DMS114 treated with DMSO at 0.1 percent for 48 hours (cell line): ENCODE results near the gene KLK3.
"Not testable (repeated sequence)": the region's sequence is repeated elsewhere in the genome, so short reads cannot be mapped to it uniquely, and the experiment has no call there.

Experiments
- DNase-seq: peaks from one replicate; lab custom pipeline; 2025; ENCODE audit not compliant: unreplicated experiment; lab: John Stamatoyannopoulos, UW

KLK3 gene

DNA sequence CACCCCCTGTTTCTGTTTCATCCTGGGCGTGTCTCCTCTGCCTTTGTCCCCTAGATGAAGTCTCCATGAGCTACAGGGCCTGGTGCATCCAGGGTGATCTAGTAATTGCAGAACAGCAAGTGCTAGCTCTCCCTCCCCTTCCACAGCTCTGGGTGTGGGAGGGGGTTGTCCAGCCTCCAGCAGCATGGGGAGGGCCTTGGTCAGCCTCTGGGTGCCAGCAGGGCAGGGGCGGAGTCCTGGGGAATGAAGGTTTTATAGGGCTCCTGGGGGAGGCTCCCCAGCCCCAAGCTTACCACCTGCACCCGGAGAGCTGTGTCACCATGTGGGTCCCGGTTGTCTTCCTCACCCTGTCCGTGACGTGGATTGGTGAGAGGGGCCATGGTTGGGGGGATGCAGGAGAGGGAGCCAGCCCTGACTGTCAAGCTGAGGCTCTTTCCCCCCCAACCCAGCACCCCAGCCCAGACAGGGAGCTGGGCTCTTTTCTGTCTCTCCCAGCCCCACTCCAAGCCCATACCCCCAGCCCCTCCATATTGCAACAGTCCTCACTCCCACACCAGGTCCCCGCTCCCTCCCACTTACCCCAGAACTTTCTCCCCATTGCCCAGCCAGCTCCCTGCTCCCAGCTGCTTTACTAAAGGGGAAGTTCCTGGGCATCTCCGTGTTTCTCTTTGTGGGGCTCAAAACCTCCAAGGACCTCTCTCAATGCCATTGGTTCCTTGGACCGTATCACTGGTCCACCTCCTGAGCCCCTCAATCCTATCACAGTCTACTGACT is at the start of gene KLK3:
Gene KLK3 (plus strand): TSS at position 280 of the 775 bp plus-strand sequence. CDS start 41 bp downstream, at position 321.
- no peak for DNase-seq

DNA sequence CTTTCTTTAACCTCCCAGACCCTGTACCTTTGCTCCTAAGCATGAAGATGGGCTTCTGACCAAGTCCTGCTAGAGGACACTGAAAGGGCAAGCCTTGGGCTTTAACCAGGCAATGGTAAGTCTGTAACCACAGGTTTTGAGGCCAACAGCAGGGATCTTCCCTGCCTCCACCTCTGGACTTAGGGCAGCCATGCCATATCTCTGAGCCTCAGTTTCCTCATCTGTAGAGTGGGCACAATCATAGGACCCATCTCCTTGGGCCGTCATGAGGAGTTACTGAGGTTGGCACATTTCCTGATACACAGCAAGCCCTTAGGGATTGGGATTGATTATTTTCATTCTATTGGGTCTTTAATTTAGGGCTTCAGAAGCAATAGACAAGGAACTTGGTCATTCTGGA is 45.9 kb upstream of the KLK3 start:
- no peak for DNase-seq

DNA sequence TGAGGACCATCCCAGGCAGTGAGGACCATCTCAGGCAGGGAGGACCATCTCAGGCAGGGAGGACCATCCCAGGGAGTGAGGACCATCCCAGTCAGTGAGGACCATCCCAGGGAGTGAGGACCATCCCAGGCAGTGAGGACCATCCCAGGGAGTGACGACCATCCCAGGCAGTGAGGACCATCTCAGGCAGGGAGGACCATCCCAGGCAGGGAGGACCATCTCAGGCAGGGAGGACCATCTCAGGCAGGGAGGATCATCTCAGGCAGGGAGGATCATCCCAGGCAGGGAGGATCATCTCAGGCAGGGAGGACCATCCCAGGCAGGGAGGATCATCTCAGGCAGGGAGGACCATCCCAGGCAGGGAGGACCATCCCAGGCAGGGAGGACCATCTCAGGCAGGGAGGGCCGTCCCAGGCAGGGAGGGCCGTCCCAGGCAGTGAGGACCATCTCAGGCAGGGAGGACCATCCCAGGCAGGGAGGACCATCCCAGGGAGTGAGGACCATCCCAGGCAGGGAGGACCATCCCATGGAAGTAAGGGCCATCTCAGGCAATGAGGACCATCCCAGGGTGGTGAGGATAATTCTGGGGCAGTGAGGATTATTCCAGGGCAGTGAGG is 43.0 kb upstream of the KLK3 start:
- DNase-seq: not testable (repeated sequence)

DNA sequence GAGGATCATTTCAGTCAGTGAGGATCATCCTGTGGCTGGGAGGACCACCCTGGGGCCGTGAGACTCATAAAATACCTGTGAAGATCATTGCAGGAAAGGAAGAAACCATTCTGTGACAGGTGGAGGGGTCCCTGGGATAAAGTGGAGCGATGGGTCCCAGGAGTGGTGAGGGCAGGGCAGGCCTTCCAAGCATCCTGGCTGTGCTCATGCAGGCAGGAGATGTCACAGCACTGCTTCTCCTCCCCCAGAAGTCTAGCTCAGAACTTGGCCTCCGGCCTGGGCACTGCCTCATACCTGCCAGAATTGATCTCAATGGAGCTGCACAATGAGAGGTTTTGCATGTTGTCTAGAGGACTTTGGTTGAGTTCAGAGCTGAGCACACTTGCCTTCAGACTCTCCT is 42.2 kb upstream of the KLK3 start:
- no peak for DNase-seq

DNA sequence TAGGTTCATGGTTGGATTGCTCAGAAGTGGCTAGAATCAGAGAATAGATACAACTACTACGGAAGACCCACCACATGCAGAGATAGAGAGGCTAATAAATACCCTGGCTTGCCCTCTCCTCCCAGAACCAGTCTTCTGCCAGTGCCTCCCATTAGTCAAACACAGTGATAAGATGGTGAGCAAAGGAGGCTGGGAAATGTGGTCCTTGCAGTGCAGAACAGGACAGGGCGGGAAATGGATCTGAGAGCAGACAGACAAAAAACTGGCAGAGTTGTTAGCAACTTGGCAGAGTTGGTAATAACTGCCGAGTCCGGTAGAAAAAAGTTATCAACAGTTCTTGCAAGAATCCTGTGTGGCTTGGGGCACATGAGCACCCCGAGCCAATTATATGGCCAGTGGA is 39.8 kb upstream of the KLK3 start:
- DNase-seq: no peak

DNA sequence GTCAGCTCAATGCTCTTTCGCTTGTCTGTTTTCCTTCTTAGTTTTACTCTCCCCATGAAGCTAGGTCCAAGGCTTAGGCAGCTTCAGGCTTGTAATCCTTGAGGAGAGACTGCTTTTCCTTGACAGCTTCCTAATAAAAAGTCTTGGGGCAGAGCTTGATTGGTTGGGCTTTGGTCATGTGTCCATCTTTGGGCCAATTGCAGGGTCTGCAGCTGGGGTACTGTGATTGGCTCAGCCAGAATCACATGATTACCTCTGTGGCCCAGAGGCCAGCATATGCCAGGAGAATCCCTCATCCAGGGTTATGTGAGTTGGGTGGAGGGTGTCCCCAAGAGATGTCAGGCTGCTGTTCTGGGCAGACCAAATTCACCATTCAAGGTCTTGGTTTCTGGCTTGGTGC is 39.3 kb upstream of the KLK3 start:
- no peak for DNase-seq

DNA sequence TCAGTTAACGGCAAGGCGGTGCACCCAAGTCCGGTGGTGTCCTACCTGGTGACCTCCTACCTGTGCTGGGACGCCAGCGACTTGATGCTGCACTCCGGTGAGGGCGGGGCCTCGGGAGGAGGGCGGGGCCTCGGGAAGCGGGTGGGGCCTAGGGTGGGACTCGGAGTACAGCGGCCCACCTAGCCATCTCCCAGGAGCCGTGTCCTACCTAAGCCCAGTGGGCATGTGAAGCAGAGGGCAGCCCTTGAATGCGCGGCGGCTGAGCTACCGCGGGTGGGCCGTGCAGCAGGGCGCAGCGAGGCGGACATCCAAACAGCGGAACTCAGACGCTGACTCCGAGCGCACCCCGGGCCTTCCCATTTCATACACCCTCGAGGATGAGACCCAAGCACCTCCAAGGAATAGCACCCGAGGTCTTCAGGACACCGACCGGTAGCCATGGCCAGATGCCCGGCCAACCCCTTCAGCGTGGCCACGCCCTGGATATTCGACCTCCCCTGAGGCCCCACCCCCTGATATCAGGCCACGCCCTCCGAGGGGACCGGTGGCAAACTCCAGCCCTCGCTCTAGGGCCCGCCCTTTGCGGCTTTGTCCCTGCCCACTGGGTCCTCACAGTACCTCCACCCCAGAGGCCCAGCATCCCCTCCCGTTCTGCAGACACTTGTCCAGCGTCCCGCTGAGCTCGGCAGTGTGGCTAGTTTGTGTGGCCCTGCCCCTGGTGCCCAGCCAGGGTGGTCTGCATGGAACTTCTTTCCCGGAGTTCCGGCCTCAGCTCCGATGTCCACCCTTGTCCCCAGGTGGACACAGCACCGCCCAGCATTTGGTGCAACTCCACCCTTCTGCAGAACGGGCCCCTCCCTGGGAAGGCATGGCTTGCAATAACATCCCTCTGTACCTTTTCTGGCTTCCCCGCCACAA is 36.5 kb upstream of the KLK3 start:
- DNase-seq: peak; percentile 11

DNA sequence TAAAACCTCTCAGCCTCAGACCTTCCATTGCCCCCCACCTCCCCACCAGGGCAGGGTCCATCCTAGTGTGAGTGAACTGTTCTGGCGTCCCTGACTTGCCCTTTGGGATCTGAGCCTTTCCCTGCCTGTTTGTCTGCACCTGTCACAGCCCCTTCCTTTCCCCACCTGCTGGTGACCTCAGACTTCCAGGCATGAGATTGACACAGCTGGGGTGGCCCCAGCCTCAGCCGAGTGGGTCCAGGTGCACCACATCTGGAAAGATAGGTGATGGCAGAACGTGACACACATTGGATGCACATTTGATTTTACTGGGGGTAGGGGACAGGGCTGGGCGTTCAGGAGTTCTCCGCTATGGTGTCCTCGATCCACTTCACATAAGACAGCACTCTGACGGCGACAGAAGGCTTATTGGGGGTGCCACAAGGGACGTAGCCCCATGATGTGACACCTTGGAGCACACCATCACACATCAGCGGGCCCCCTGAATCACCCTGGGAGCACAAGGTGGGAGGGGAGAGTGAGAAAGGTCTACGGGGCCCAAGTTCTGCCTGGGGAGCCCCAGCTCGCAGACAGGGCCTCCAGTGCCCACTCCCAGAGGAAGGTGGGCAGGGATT is 35.7 kb upstream of the KLK3 start:
- DNase-seq: no peak

DNA sequence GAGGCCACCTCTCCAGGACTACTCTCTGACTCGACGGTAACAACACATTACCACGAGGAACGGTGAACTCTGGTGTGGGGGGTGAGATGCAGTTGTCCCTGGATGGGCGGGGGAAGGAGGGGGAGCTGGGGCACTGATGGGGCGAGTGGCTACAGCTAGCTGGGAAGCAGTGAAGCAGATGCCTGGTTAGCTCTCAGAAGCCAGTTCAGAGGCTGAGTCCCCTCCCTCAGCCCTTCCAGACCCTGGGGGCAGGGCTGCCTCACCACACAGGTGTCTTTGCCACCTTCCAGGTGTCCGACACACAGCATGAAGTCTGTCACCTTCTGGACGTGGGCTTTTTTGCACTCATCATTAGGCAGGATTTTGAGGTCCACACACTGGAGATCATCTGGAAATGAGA is 35.1 kb upstream of the KLK3 start:
- DNase-seq: no peak

DNA sequence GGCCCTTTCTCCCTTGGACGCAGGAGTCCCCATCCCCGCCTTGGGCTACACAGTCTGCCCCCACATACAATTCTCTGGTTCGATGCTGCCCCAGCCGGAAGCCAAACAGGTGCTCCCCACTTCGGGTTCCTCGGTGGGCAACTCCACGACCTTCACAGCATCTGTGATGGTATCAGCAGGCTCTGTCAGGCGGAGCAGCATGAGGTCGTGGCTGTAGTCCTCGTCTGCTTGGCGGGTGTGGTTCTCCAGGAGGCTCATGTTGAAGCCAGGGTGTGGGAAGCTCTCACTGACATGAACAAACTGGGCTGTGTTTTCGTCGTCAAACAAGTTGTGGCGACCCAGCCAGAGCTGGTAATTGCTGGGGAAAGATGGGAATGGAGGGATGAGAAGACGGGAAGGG is 34.6 kb upstream of the KLK3 start:
- no peak for DNase-seq

DNA sequence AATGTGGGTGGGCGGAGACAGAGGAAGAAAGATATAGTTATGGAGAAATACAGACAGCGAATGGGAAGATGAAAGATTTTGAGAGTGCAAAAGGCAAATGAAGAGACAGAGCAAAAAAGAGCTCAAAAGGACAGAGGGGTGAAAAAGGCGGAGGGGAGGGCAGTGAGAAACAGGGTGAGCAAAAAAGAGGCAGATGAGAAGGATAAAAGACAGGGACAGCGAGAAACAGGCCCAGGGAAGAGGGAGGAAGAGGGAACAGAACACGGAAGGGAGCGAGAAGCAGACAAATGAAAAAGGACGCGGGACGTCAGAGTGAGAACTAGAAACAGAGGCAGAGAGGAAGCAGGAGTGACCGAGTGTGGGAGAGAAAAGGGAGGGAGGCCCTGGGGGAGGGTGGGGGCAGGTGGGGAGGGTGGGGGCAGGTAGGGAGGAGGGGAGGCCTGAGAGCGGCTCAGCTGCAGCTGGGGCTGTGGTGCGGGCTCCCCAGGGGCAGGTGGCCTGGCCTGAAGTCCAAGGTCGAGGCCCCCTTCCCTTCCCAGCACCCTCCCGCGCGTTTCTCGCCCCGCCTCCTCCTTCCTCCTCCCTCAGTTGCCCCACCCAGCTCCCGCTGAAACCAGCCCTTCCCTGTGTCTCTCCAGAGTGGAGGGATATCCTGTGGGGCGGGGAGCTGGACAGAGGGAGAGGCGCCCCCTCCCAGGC is 34.0 kb upstream of the KLK3 start:
- no peak for DNase-seq

DNA sequence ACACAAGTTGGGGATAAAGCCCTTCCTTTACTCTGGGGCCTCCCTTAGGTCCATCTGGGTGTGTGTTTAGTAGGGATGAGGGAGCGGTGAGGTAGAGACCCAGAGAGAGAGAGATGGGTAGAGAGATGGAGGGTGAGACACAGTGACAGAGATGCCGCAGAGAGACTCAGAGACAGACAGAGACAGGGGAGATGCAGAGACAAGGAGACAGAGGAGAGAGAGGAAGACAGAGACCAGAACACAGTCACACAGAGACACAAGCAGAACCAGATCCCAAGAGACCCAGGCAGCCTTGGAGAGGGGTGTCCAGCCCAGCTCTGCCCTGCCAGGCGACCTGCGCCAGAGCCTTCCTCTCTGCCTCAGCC is 33.5 kb upstream of the KLK3 start:
- DNase-seq: no peak

DNA sequence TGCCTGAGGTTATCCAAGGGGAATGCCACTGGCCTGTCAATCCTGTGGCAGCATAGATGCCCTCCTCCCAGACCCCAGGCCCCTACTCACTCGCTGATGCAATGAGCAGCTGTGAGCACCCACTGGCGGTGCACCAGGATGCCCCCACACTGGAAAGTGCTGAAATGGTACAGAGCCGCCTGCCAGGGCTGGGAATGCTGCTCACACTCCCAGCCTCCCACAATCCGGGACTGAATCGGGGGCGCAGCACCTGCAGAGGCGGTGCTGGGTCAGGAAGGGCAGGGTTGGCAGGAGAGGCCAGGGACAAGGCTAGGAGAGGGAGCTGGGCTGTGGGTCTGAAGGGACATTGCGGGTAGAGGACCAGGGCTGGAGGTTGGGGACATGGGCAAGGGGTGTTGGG is 33.1 kb upstream of the KLK3 start:
- DNase-seq: no peak

DNA sequence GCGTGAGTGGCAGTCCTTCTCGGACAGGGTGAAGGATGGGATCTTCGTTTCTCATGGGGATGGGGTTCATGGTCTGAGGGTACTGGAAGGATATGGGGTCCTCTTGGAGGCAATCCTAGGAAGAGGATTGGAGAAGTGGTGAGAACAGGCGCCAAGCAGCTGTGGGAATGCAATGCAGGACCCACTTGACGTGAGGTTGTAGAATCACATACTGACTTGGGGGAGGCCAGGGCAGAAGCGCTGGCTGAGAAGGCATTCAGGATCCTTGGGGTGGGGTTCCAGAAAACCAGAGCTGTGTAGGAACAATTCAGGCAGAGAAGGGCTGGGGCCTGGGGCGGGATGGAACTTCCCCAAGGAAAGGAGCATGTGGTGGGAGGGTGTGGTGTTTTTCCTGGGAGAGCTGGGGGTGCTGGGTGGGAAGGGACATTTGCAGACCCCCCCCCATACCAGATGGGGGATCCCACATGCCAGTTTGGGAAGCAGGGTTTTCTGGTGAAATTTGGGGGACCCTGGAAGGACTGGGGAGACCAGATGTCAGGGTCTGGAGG is 32.0 kb upstream of the KLK3 start:
- no peak for DNase-seq

DNA sequence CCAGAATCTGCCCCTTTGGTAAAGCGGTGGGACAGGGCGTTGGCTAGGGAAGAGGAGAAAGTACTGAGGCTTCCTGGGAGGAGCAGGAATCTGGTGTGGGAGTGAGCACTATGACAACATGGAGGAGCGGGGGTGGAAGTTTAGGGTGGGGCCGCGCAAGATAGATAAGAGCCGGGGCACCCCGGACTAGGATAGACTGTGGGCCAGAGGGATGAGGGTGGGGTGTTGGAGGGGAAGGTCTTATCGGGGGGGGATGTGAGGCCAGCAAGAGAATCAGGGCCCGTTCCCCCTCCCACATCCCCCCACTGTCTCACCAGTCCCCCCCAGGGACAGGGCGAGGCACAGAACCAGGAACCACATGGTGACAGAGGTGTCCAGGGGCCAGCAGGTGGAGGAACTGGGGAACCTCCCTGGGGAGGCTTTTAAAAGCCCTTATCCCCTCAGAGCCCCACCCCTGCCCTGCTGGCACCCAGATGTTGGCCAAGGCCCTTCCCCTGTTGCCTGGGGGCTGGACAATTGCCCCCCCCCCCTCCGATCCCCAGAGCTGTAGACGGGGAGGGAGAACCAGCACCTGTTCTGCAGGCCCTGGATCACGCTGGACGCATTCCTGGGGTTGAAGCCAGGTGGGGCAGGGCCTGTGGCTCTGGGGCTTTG is 31.2 kb upstream of the KLK3 start, which contains the start of gene KLK1:
Gene KLK1 (minus strand): TSS at position 399 of the 654 bp plus-strand sequence. CDS start 39 bp downstream, at position 360.
- no peak for DNase-seq

DNA sequence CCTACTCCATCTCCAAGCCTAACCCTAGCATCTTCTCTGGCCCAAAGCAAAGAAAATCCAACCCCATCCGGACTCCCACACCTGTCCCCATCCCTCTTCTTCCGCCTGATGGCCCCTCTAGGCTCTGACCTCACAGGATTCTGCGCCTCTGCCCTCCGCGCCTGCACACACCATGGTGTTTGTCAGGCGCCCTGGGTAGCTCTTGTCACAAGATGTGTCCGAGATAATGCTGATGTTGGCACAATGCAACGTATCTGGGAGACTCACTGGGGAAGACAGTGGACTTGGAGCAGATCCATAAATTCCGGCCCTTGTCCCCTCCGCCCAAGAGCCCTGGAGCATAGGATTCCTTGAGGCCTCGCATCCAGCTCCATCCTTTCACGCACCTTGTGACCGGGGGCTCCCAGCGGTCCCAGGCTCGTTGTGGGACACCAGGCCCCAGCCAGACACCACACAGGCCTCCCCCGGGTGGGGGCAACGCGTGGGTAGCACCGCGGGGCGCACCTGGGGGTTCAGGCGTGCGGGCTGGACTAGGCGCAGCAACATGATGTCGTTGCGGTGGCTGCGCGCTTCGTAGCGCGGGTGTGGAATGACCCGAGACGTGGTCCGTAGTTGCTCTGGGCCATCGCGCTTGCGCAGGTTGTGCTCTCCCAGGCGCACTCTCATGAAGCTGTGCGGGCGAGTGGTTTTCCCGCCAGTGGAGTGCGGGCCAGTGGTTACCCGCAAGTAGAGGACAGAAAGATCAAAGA is 28.0 kb upstream of the KLK3 start:
- DNase-seq: no peak

DNA sequence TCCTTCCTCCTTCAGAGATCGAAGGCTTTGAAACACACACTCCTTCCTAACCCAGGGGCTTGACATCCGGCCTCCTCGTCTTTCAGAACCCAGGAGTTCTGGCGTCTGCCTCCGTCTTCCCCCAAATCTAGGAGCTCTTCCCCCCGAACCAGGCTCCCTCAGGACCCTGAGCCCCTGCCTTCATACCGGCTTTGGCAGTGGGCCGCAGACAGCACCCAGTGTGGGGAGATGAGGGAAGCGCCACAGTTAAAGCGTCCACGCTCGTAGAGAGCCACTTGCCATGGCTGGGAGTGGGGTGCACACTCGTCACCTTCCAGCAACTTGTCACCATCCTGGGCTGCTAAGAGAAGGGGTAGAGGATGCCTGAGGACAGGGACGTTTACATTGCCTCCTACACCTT is 27.2 kb upstream of the KLK3 start:
- no peak for DNase-seq

DNA sequence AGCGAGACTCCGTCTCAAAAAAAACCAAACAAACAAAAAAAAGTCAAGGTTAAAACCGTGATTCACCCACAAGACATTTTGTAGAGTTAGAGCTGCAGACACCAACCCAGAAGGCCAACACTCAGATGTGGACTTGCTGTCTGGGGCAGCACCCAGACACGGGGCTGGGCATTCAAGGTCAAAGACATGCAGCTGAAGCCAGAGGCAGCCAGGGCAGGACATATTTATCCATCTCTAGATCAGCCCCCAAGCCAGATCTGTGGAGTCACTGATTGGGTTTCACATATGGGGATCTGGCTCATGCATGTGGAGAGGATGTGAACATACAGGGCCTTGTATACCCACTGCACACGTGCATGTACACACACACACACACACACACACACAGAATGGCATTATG is 24.9 kb upstream of the KLK3 start:
- no peak for DNase-seq
